HepG2 (cell line): Measurements from ENCODE around the gene KIZ. TPM values are rescaled to one million over a fixed set of nuclear protein-coding genes. Genes with fewer than 3 reads are reported as not detected.

ENCODE experiments used
- ARID3A ChIP-seq: IDR thresholded peaks from 2 replicates; pipeline ENCODE4 v1.6.1; 2012; ENCODE audit warnings: low read depth, low read length, improper control_type of control experiment
- CENPX ChIP-seq: sonication (generic); formaldehyde crosslinking; IDR thresholded peaks from 2 replicates; pipeline ENCODE4 v1.9.0; 2021; ENCODE audit warnings: mild to moderate bottlenecking, missing genetic modification reagents, moderate library complexity
- ELK4 ChIP-seq: sonication (generic); formaldehyde crosslinking; IDR thresholded peaks from 2 replicates; pipeline ENCODE4 v1.9.0; 2021; ENCODE audit warnings: missing genetic modification reagents, borderline replicate concordance
- GPN1 ChIP-seq: sonication (generic); formaldehyde crosslinking; IDR thresholded peaks from 2 replicates; pipeline ENCODE4 v1.5.1; 2020; ENCODE audit warnings: missing genetic modification reagents, borderline replicate concordance
- HNRNPLL ChIP-seq: fragments of 200-400 bp; formaldehyde crosslinking; IDR thresholded peaks from 2 replicates; pipeline ENCODE4 v1.6.1; 2017; ENCODE audit warnings: mild to moderate bottlenecking, low read depth, low read length; ENCODE audit not compliant: poor library complexity, severe bottlenecking
- HOXD1 ChIP-seq: sonication (generic); formaldehyde crosslinking; IDR thresholded peaks from 2 replicates; pipeline ENCODE4 v1.5.0; 2020; ENCODE audit warnings: missing genetic modification reagents
- KDM6A ChIP-seq: IDR thresholded peaks from 2 replicates; pipeline ENCODE4 v1.6.1; 2016; ENCODE audit warnings: low read depth
- MNT ChIP-seq: fragments of 450-650 bp; IDR thresholded peaks from 2 replicates; pipeline ENCODE4 v1.6.1; 2016
- NFAT5 ChIP-seq: sonication (generic); formaldehyde crosslinking; IDR thresholded peaks from 2 replicates; pipeline ENCODE4 v1.4.0; 2020; ENCODE audit warnings: missing genetic modification reagents
- RFXAP ChIP-seq: sonication (generic); formaldehyde crosslinking; IDR thresholded peaks from 2 replicates; pipeline ENCODE4 v1.4.0; 2020; ENCODE audit warnings: missing genetic modification reagents, borderline replicate concordance
- SRF ChIP-seq: IDR thresholded peaks from 2 replicates; pipeline ENCODE4 v1.6.1; 2011; ENCODE audit warnings: mild to moderate bottlenecking, low read depth, low read length, moderate library complexity
- ZBTB33 ChIP-seq: sonication (generic); formaldehyde crosslinking; IDR thresholded peaks from 2 replicates; pipeline ENCODE4 v1.4.0; 2020; ENCODE audit warnings: missing genetic modification reagents
- ZFP37 ChIP-seq: sonication (generic); formaldehyde crosslinking; IDR thresholded peaks from 2 replicates; pipeline ENCODE4 v1.4.0; 2020; ENCODE audit warnings: missing genetic modification reagents, borderline replicate concordance
- ZFP41 ChIP-seq: sonication (generic); formaldehyde crosslinking; IDR thresholded peaks from 2 replicates; pipeline ENCODE4 v1.4.0; 2020; ENCODE audit warnings: mild to moderate bottlenecking, missing genetic modification reagents, borderline replicate concordance
- ZNF317 ChIP-seq: sonication (generic); formaldehyde crosslinking; IDR thresholded peaks from 2 replicates; pipeline ENCODE4 v1.5.0; 2020; ENCODE audit warnings: mild to moderate bottlenecking, missing genetic modification reagents
- ZNF614 ChIP-seq: IDR thresholded peaks from 2 replicates; pipeline ENCODE4 v1.6.1; 2018; ENCODE audit warnings: missing biosample characterization, missing genetic modification reagents, inconsistent platforms, borderline replicate concordance
- ZNF629 ChIP-seq: sonication (generic); formaldehyde crosslinking; conservative IDR thresholded peaks from 2 replicates; pipeline ENCODE4 v1.5.0; 2020; ENCODE audit warnings: missing genetic modification reagents
- ZNF652 ChIP-seq: IDR thresholded peaks from 2 replicates; pipeline ENCODE4 v1.6.1; 2016; ENCODE audit warnings: low read depth, borderline replicate concordance
- polyA plus RNA-seq, 8 experiments: library from polyadenylated mRNA; depleted of rRNA in 3 of 8; stranded (reverse) in 7 of 8; unstranded in 1 of 8; fragments of >200 nt; fragmentation: Illumina TruSeq in 4 of 8; extraction: Trizol in 4 of 8; gene quantifications; 2 replicates each; pipeline versions ENCODE4 v1.2.1 to v1.2.3, GENCODE V29; 2011 to 2016; ENCODE audit warnings: low read depth in 4 of 8, missing spikeins in 1 of 8, mixed read lengths in 1 of 8; ENCODE audit not compliant: insufficient read depth in 1 of 8
- total RNA-seq, 5 experiments: library from RNA; depleted of rRNA; stranded (reverse); fragments of >200 nt; fragmentation: Illumina TruSeq; extraction: Trizol; gene quantifications; 2 replicates each; pipeline ENCODE4 v1.2.3, GENCODE V29; 2016; ENCODE audit warnings: low read depth in 1 of 5

The KIZ gene
- total and polyA plus RNA-seq, 2 of the 13 experiments (the other 11 are each of a cell fraction or from before 2014, with no cell fraction given): 46.3 to 114 TPM

GRCh38 chr20:21134883-21135493, 9.1 kb downstream of the KIZ start (continued):
- TF ChIP-seq HNRNPLL (no peak), NFAT5 (CRISPR knock-in tag) (no peak), CENPX (CRISPR knock-in tag) (no peak), GPN1 (no peak), ARID3A (peak; percentile 100), ZFP41 (CRISPR knock-in tag) (no peak), ZBTB33 (CRISPR knock-in tag) (no peak; the same call in 1 of the 2 replicates), ZNF614 (peak; percentile 98), RFXAP (peak; percentile 45; the same call in 1 of the 2 replicates), ZNF652 (CRISPR knock-in tag) (peak; percentile 77; the same call in 1 of the 2 replicates), ELK4 (CRISPR knock-in tag) (no peak), MNT (peak; percentile 43; the same call in 1 of the 2 replicates), KDM6A (CRISPR knock-in tag) (peak; percentile 99), ZNF317 (no peak; the same call in 1 of the 2 replicates), SRF (no peak), HOXD1 (CRISPR knock-in tag) (peak; percentile 91; the same call in 1 of the 2 replicates), ZNF629 (peak; percentile 74), ZFP37 (0 out of 2 replicates have a peak, but pooled peaks have one; percentile 69)
